Measurements from ENCODE around the gene ASPHD1.
"Not testable (repeated sequence)": the region's sequence is repeated elsewhere in the genome, so short reads cannot be mapped to it uniquely, and the experiment has no call there.

Gene ASPHD1

GRCh38 chr16:29900102-29900887 lies at the start of gene ASPHD1:
TSS of gene ASPHD1 (plus strand) at chr16:29900488. CDS start at chr16:29900972, 484 bp downstream.
- peak; percentile 92 to 96 for DNase-seq

- DNase-seq: no peak
Observed at GRCh38 chr16:29850998-29851397, 49.3 kb upstream of the ASPHD1 start.

GRCh38 chr16:29852654-29853053 lies 47.6 kb upstream of the ASPHD1 start:
- DNase-seq: no peak

GRCh38 chr16:29854520-29855100 lies 45.7 kb upstream of the ASPHD1 start:
- no peak for DNase-seq

GRCh38 chr16:29857133-29857760 lies 43.0 kb upstream of the ASPHD1 start:
- DNase-seq: no peak

- no peak for DNase-seq
Observed at GRCh38 chr16:29858149-29858849, 42.0 kb upstream of the ASPHD1 start.

- DNase-seq: no peak
Observed at GRCh38 chr16:29858974-29859373, 41.3 kb upstream of the ASPHD1 start.

- DNase-seq: no peak
Observed at GRCh38 chr16:29860218-29860617, 40.1 kb upstream of the ASPHD1 start.

GRCh38 chr16:29862383-29862883 lies 37.9 kb upstream of the ASPHD1 start:
- DNase-seq: no peak

DNA sequence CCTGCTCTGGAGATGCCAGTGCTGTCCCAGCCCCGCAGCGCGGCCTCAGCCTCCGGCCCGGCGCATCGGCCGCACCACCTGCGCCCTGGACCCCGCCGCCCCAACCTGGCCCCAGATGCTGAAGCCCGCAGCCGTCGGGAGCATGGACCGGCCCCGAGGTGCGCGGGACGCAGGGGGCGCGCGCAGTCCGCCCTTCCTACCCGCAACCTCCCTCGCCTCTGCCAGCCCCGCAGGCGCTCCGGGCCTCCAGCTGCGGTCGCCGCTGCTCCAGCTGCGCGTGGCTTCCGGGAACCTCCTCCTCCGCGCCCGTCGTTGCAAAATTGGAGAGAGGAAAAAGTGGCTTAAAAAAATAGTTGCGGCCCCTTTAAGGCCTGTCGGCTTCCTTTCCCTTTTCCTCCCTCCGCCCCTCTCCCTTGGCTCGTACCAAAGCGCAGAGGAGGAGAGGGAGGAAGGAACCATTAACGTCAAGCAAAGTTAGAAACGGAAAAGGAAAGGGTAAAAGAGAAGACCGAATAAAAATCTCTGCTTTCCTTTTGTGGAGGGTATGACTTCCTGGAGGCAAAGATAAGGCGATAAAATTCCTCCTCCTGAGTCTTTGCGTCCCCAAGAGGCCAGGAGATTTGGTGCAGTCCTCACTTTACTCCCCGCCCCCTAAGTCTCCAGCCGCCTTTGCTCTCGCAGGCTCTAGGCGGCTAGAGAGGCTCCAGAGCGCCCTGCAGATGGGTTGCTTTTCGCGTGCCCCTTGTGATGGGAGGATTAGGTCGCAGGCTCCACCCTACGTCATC lies 37.2 kb upstream of the ASPHD1 start, which contains the start of gene CDIPT:
Gene CDIPT, minus strand, starts transcription at position 343 of the 785 bp plus-strand sequence. CDS start 369 bp downstream, outside the sequence.
- DNase-seq: peak; percentile 97 to 98

GRCh38 chr16:29863669-29863984 lies 36.7 kb upstream of the ASPHD1 start:
- DNase-seq: no peak

- DNase-seq: no peak
Observed at GRCh38 chr16:29864205-29864604, 36.1 kb upstream of the ASPHD1 start.

DNA sequence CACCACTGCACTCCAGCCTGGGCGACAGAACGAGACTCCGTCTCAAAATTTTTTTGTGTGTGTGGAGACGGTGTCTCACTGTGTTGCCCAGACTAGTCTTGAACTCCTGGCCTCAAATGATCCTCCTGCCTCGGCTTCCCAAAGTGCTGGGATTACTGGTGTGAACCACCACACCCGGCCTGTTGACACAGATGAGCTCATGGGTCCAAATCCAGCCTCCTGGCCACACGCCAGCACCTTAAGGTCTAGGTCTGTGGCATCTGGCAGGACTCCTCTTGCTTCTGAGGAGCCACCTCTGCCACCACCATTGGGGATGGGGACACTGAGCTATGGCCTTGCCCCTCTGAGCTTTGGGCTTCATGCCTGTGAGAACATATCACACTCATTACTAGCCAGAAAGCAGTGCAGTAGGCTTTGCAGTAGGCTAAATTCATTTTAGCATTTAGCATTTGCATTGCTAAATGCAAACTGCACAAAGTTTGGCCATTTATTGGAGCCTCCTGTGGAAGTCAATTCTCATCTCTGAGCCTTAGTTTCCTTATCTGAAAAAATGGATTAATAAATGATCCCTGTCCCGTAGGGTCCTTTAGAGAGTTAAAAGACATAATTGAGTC lies 31.8 kb upstream of the ASPHD1 start:
- no peak for DNase-seq

- not testable (repeated sequence) for DNase-seq
Observed at GRCh38 chr16:29869067-29869466, 31.2 kb upstream of the ASPHD1 start.

- DNase-seq: no peak
Observed at GRCh38 chr16:29871822-29872546, 28.3 kb upstream of the ASPHD1 start.

GRCh38 chr16:29873319-29873718 lies 27.0 kb upstream of the ASPHD1 start:
- no peak for DNase-seq

GRCh38 chr16:29875206-29875605 lies 25.1 kb upstream of the ASPHD1 start:
- no peak for DNase-seq

- DNase-seq: no peak
Observed at GRCh38 chr16:29876217-29876593, 24.1 kb upstream of the ASPHD1 start.

- DNase-seq: no peak
Observed at GRCh38 chr16:29876594-29877249, 23.6 kb upstream of the ASPHD1 start.

DNA sequence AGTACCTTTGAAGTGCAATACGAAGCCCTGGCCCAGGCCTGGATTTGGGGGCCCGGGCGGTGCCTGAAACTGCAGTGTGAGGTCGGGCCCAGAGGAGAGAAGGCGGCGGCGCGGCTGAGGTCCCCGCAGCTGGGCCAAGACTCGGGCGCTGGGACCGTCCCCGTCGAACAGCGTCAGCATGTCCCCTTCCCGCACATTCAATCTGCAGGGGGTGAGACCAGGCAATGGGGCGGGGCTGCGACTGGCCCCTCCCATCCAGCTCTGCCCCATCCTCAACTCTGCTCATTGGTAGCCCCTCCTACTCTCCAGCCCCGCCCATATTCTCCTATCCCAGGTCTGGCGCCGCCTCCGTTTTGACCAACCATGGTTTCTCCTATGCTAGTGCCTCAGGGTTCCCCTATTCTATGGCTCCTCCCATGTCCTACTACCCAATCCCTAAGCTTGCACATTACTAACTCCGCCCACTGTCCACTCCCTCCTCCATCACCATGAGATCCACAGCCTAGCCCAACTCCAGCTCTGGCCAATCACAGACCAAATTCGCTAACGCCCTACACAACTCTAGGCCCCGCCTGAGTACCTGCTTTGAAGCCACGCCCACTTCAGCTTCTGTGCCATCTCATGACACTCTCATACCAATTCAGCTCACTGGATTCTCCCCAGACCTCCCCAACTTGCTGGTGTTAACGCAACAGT lies 22.9 kb upstream of the ASPHD1 start:
- no peak for DNase-seq

Data from SHP77 (cell line).